KMS-11 (cell line): ENCODE measurements around the gene OR56A4.

Source experiments
- H2AFZ ChIP-seq: fragments of 200-600 bp; sonication (generic); 2 replicates; pipeline ENCODE4 v1.6.1; 2016; ENCODE audit warnings: antibody characterized with exemption, mixed run types, low read depth
- H3K27ac ChIP-seq: fragments of 200-600 bp; sonication (generic); 2 replicates; pipeline ENCODE4 v1.6.1; 2016; ENCODE audit warnings: mild to moderate bottlenecking, mixed run types
- H3K27me3 ChIP-seq: fragments of 200-600 bp; sonication (generic); 2 replicates; pipeline ENCODE4 v1.6.1; 2017; ENCODE audit warnings: mild to moderate bottlenecking, low read depth, mixed run types, moderate library complexity; ENCODE audit not compliant: insufficient read depth
- H3K36me3 ChIP-seq: fragments of 200-600 bp; sonication (generic); 2 replicates; pipeline ENCODE4 v1.6.1; 2017; ENCODE audit warnings: mild to moderate bottlenecking, mixed run types; ENCODE audit not compliant: insufficient read depth
- H3K4me1 ChIP-seq: fragments of 200-600 bp; sonication (generic); 2 replicates; pipeline ENCODE4 v1.6.1; 2016; ENCODE audit warnings: mild to moderate bottlenecking, low read depth, mixed run types; ENCODE audit not compliant: poor library complexity, severe bottlenecking
- H3K4me2 ChIP-seq: fragments of 200-600 bp; sonication (generic); 2 replicates; pipeline ENCODE4 v1.7.0; 2016; ENCODE audit warnings: mild to moderate bottlenecking, mixed run types
- H3K4me3 ChIP-seq: fragments of 200-600 bp; sonication (generic); IDR thresholded peaks from 2 replicates; pipeline ENCODE4 v1.6.1; 2017; ENCODE audit warnings: low read depth, low read length, mixed read lengths; ENCODE audit not compliant: insufficient read depth
- H3K79me2 ChIP-seq: fragments of 200-600 bp; sonication (generic); 2 replicates; pipeline ENCODE4 v1.6.1; 2016; ENCODE audit warnings: low read depth, mixed run types; ENCODE audit not compliant: insufficient read depth
- H3K9ac ChIP-seq: fragments of 200-600 bp; sonication (generic); 2 replicates; pipeline ENCODE4 v1.6.1; 2016; ENCODE audit warnings: mild to moderate bottlenecking, mixed run types
- H4K20me1 ChIP-seq: fragments of 200-600 bp; sonication (generic); 2 replicates; pipeline ENCODE4 v1.6.1; 2016; ENCODE audit warnings: mild to moderate bottlenecking, mixed run types; ENCODE audit not compliant: insufficient read depth
- CTCF ChIP-seq: fragments of 200-600 bp; sonication (generic); conservative IDR thresholded peaks from 2 replicates; pipeline ENCODE4 v1.6.1; 2017; ENCODE audit warnings: low read depth, mild to moderate bottlenecking, antibody characterized with exemption, low read length, moderate library complexity, mixed read lengths

The OR56A4 gene

GRCh38 chr11:5994791-5995190, 12.0 kb downstream of the OR56A4 start:
- Histone ChIP-seq H3K79me2 (no peaks in the 10 kb centered on the region), H3K9ac (no peak overlapping the region), H3K36me3 (no peaks in the 10 kb centered on the region), H3K27ac (no peak overlapping the region), H4K20me1 (no peaks in the 10 kb centered on the region), H3K4me3 (no peak overlapping the region), H3K27me3 (no peaks in the 10 kb centered on the region), H2AFZ (no peak overlapping the region), H3K4me1 (no peaks in the 10 kb centered on the region), H3K4me2 (no peak overlapping the region)
- TF ChIP-seq CTCF = no peak

- no peaks in the 10 kb centered on the region for H3K4me1 ChIP-seq
- H3K27me3 ChIP-seq = no peaks in the 10 kb centered on the region
- no peak overlapping the region for H3K4me2 ChIP-seq
- no peak overlapping the region for H3K27ac ChIP-seq
- no peaks in the 10 kb centered on the region for H3K36me3 ChIP-seq
- H3K79me2 ChIP-seq = no peaks in the 10 kb centered on the region
- H2AFZ ChIP-seq = no peak overlapping the region
- H3K9ac ChIP-seq = no peak overlapping the region
- peak; percentile 64 for TF ChIP-seq CTCF
- no peak overlapping the region for H3K4me3 ChIP-seq
- no peaks in the 10 kb centered on the region for H4K20me1 ChIP-seq
Measured at GRCh38 chr11:5992604-5993251, 14.0 kb downstream of the OR56A4 start.

- no peaks in the 10 kb centered on the region for H3K4me1 ChIP-seq
- H3K27ac ChIP-seq = no peak overlapping the region
- H2AFZ ChIP-seq = no peak overlapping the region
- H3K4me3 ChIP-seq = no peak overlapping the region
- no peaks in the 10 kb centered on the region for H3K27me3 ChIP-seq
- H4K20me1 ChIP-seq = no peaks in the 10 kb centered on the region
- H3K4me2 ChIP-seq = no peak overlapping the region
- no peaks in the 10 kb centered on the region for H3K79me2 ChIP-seq
- H3K36me3 ChIP-seq = no peaks in the 10 kb centered on the region
- no peak for TF ChIP-seq CTCF
- H3K9ac ChIP-seq = no peak overlapping the region
Measured at GRCh38 chr11:5992150-5992549, 14.6 kb downstream of the OR56A4 start.

- no peaks in the 10 kb centered on the region for H3K36me3 ChIP-seq
- no peak overlapping the region for H3K27ac ChIP-seq
- TF ChIP-seq CTCF = no peak
- H3K9ac ChIP-seq = no peak overlapping the region
- H4K20me1 ChIP-seq = no peaks in the 10 kb centered on the region
- no peaks in the 10 kb centered on the region for H3K27me3 ChIP-seq
- no peak overlapping the region for H2AFZ ChIP-seq
- no peak overlapping the region for H3K4me2 ChIP-seq
- H3K4me3 ChIP-seq = no peak overlapping the region
- H3K4me1 ChIP-seq = no peaks in the 10 kb centered on the region
- no peaks in the 10 kb centered on the region for H3K79me2 ChIP-seq
Measured at GRCh38 chr11:5989203-5989602, 17.5 kb downstream of the OR56A4 start.
